A673 (cell line): ENCODE results near the gene BTBD7.

Experiments used
- EZH2 ChIP-seq: fragments of 200-600 bp; sonication (generic); IDR thresholded peaks from 2 replicates; pipeline ENCODE4 v1.6.1; 2017; ENCODE audit warnings: borderline replicate concordance, low read depth, mild to moderate bottlenecking, mixed read lengths, antibody characterized with exemption, low read length; ENCODE audit not compliant: poor library complexity, severe bottlenecking
- TF ChIP-seq, protein P1 (sequence below): fragments of 300-800, 200-600 bp; sonication (generic); conservative IDR thresholded peaks from 2 replicates; pipeline ENCODE4 v1.5.1; 2017; ENCODE audit warnings: low read depth, mild to moderate bottlenecking, antibody characterized with exemption, low read length, moderate library complexity, mixed read lengths

DNA sequence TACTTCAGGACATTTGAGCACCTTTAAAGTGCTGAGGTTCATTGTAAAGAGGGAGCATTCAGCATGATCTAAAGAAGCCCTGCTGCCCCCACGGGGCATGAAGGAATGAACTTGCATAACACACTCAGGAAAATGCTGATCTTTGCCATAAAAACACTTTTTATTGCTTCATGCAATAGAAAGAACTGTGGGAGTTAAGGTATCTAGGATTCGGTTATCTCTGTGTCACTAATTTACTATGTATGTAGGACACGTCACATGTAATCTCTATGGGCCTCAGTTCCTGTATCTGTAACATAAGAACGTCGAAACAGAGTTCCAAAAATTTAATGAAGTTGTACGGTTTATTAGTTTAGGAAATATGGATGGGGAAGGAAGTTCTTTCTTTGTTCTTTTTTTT lies 33.0 kb downstream of the BTBD7 start:
- TF ChIP-seq, protein P1, sequence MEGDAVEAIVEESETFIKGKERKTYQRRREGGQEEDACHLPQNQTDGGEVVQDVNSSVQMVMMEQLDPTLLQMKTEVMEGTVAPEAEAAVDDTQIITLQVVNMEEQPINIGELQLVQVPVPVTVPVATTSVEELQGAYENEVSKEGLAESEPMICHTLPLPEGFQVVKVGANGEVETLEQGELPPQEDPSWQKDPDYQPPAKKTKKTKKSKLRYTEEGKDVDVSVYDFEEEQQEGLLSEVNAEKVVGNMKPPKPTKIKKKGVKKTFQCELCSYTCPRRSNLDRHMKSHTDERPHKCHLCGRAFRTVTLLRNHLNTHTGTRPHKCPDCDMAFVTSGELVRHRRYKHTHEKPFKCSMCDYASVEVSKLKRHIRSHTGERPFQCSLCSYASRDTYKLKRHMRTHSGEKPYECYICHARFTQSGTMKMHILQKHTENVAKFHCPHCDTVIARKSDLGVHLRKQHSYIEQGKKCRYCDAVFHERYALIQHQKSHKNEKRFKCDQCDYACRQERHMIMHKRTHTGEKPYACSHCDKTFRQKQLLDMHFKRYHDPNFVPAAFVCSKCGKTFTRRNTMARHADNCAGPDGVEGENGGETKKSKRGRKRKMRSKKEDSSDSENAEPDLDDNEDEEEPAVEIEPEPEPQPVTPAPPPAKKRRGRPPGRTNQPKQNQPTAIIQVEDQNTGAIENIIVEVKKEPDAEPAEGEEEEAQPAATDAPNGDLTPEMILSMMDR = no peak
- TF ChIP-seq EZH2 = no peak
